GM12878 (cell line): Measurements from ENCODE around the gene LAMA5. TPM values are rescaled to one million over a fixed set of nuclear protein-coding genes. Genes with fewer than 3 reads are reported as not detected.

Source experiments
- ATAC-seq: fragments of 200-7000 bp; cut with Tn5 transposase; 3 replicates; pipeline ENCODE4 v1.9.1; 2020; ENCODE audit warnings: mild to moderate bottlenecking, moderate library complexity
- BruUV-seq: library from RNA; stranded (reverse); fragments of 400-500 nt; replicated peaks from 2 replicates; lab custom pipeline; 2021; lab: Mats Ljungman, UMichigan
- CTCF ChIA-PET: fragments of 300-600 bp; sonication (Branson Sonifier 250); formaldehyde crosslinking; extraction: SDS; loops from one replicate; lab custom pipeline; 2021; ENCODE audit warnings: inconsistent platforms; lab: Yijun Ruan, JAX
- POLR2A ChIA-PET: fragments of 350-600 bp; formaldehyde crosslinking; extraction: SDS; loops from one replicate; lab custom pipeline; 2021; ENCODE audit warnings: inconsistent platforms; lab: Charles Lee
- RAD21 ChIA-PET: fragments of 300-600 bp; sonication (Branson Sonifier 250); formaldehyde crosslinking; loops from one replicate; lab custom pipeline; 2023; ENCODE audit warnings: antibody characterized with exemption; ENCODE audit not compliant: unreplicated experiment; lab: Charles Lee
- SMC1A ChIA-PET: fragments of 300-600 bp; sonication (Branson Sonifier 250); formaldehyde crosslinking; loops from one replicate; lab custom pipeline; 2023; ENCODE audit not compliant: unreplicated experiment, uncharacterized antibody; lab: Charles Lee
- DNase-seq: peaks from one replicate; pipeline ENCODE4 v3.0.0-alpha.2; 2011; ENCODE audit warnings: low read depth, low spot score
- FAIRE-seq: peaks from 3 replicates; lab custom pipeline; 2011; peaks lifted over from hg19 to GRCh38; lab: Jason Lieb, UNC
- H2AFZ ChIP-seq: 2 replicates; pipeline ENCODE4 v1.6.0; 2011; ENCODE audit warnings: low read depth, low read length, control low read depth; ENCODE audit not compliant: control insufficient read depth
- H3K27ac ChIP-seq: 2 replicates; pipeline ENCODE4 v1.5.1; 2011; ENCODE audit warnings: control low read depth; ENCODE audit not compliant: control insufficient read depth, insufficient read depth
- H3K27me3 ChIP-seq, 2 experiments: replicated peaks in 1 of 2; 2 replicates each; pipeline versions ENCODE4 v1.6.0 to v1.6.1; 2011; ENCODE audit warnings: low read length in 1 of 2; ENCODE audit not compliant: control insufficient read depth in 2 of 2, insufficient read depth in 2 of 2
- H3K36me3 ChIP-seq, 2 experiments: 2 replicates each; pipeline ENCODE4 v1.5.1; 2011; ENCODE audit warnings: low read length in 1 of 2; ENCODE audit not compliant: control insufficient read depth in 2 of 2, insufficient read depth in 2 of 2
- H3K4me1 ChIP-seq: 2 replicates; pipeline ENCODE4 v1.6.1; 2011; ENCODE audit warnings: mild to moderate bottlenecking, low read length, moderate library complexity, mixed read lengths; ENCODE audit not compliant: control insufficient read depth, insufficient read depth
- H3K4me2 ChIP-seq: 2 replicates; pipeline ENCODE4 v1.6.0; 2011; ENCODE audit warnings: control low read depth; ENCODE audit not compliant: control insufficient read depth, insufficient read depth
- H3K4me3 ChIP-seq: fragments of 200-600 bp; sonication (generic); 2 replicates; pipeline ENCODE4 v1.5.1; 2016
- H3K79me2 ChIP-seq: 2 replicates; pipeline ENCODE4 v1.6.0; 2011; ENCODE audit warnings: low read length; ENCODE audit not compliant: control insufficient read depth, insufficient read depth
- H3K9ac ChIP-seq: 2 replicates; pipeline ENCODE4 v1.8.0; 2011; ENCODE audit warnings: low read length, control low read depth, mixed read lengths; ENCODE audit not compliant: control insufficient read depth, insufficient read depth
- H3K9me3 ChIP-seq: replicated peaks from 3 replicates; pipeline ENCODE4 v1.5.1; 2011; ENCODE audit warnings: mild to moderate bottlenecking, low read length; ENCODE audit not compliant: control insufficient read depth, insufficient read depth
- H4K20me1 ChIP-seq: 2 replicates; pipeline ENCODE4 v1.6.0; 2011; ENCODE audit not compliant: control insufficient read depth, insufficient read depth
- BCL11A ChIP-seq: IDR thresholded peaks from 2 replicates; pipeline ENCODE4 v1.6.1; 2011; ENCODE audit warnings: low read depth, low read length
- CBX5 ChIP-seq: sonication (generic); IDR thresholded peaks from 2 replicates; pipeline ENCODE4 v1.6.1; 2016; ENCODE audit warnings: low read depth, moderate library complexity, mild to moderate bottlenecking, inconsistent platforms
- GATAD2B ChIP-seq: fragments of 450-650 bp; conservative IDR thresholded peaks from 2 replicates; pipeline ENCODE4 v1.6.1; 2017; ENCODE audit warnings: low read depth, mild to moderate bottlenecking, moderate library complexity
- JUND ChIP-seq: IDR thresholded peaks from 2 replicates; pipeline ENCODE4 v1.6.1; 2012; ENCODE audit warnings: low read depth, mild to moderate bottlenecking, low read length, improper control_type of control experiment, moderate library complexity
- MEF2A ChIP-seq: IDR thresholded peaks from 2 replicates; pipeline ENCODE4 v1.6.1; 2011; ENCODE audit warnings: low read depth, mild to moderate bottlenecking, low read length, moderate library complexity; ENCODE audit not compliant: insufficient read depth
- MEF2B ChIP-seq: fragments of 450-650 bp; IDR thresholded peaks from 2 replicates; pipeline ENCODE4 v1.6.1; 2018; ENCODE audit warnings: mild to moderate bottlenecking, moderate library complexity; ENCODE audit not compliant: partially characterized antibody, poor library complexity, severe bottlenecking
- NFYA ChIP-seq: IDR thresholded peaks from 2 replicates; pipeline ENCODE4 v1.6.1; 2011; ENCODE audit warnings: low read depth, mild to moderate bottlenecking, low read length, improper control_type of control experiment, borderline replicate concordance
- PAX8 ChIP-seq: fragments of 450-650 bp; IDR thresholded peaks from 2 replicates; pipeline ENCODE4 v1.6.1; 2017; ENCODE audit warnings: mild to moderate bottlenecking, moderate library complexity
- PML ChIP-seq: IDR thresholded peaks from 2 replicates; pipeline ENCODE4 v1.6.1; 2012; ENCODE audit warnings: low read length, inconsistent platforms
- POLR2AphosphoS2 ChIP-seq: IDR thresholded peaks from 2 replicates; pipeline ENCODE4 v1.6.1; 2011; ENCODE audit warnings: low read depth, mild to moderate bottlenecking, low read length, improper control_type of control experiment, moderate library complexity
- SIX5 ChIP-seq: IDR thresholded peaks from 2 replicates; pipeline ENCODE4 v1.6.1; 2011; ENCODE audit warnings: mild to moderate bottlenecking, low read depth, low read length, moderate library complexity; ENCODE audit not compliant: severe bottlenecking
- SKIL ChIP-seq: fragments of 450-650 bp; IDR thresholded peaks from 2 replicates; pipeline ENCODE4 v1.6.1; 2017; ENCODE audit warnings: mild to moderate bottlenecking, low read depth, inconsistent platforms; ENCODE audit not compliant: poor library complexity, severe bottlenecking
- YBX1 ChIP-seq: fragments of 450-650 bp; IDR thresholded peaks from 2 replicates; pipeline ENCODE4 v1.6.1; 2016; ENCODE audit warnings: antibody characterized with exemption
- WGBS: methylation state at CpG from one replicate; pipeline ENCODE4 v1.1.6; 2016; ENCODE audit warnings: low lambda C conversion rate; ENCODE audit not compliant: insufficient replicate concordance, insufficient coverage; ENCODE audit errors: missing lambda C conversion rate; 5-methylcytosine and 5-hydroxymethylcytosine counted together
- in situ Hi-C: fragments of 300-500 bp; cut with MboI; formaldehyde crosslinking; loops from 9 replicates; pipeline ENCODE4 v1.14.3; 2018; ENCODE audit warnings: mixed read lengths
- intact Hi-C: fragments of 100-400 bp; cut with micrococcal nuclease; formaldehyde crosslinking; loops from one replicate; pipeline ENCODE4 v1.14.2; 2022; ENCODE audit not compliant: unreplicated experiment
- polyA plus RNA-seq, 11 experiments: library from polyadenylated mRNA; depleted of rRNA in 4 of 11; unstranded in 6 of 11; stranded (reverse) in 5 of 11; fragments of >200 nt; fragmentation: Nextera tagmentation in 4 of 11; fragmentation: Illumina TruSeq in 1 of 11; extraction: Ambion mirVana in 4 of 11; extraction: Trizol in 1 of 11; gene quantifications; 1 replicate in 1 of 11; 2 replicates in 10 of 11; pipeline versions ENCODE4 v1.2.1 to v1.2.3, GENCODE V29; 2011 to 2016; ENCODE audit warnings: inconsistent platforms in 2 of 11, missing spikeins in 2 of 11, low read depth in 1 of 11
- total RNA-seq, 4 experiments: library from RNA; depleted of rRNA in 3 of 4; stranded (reverse); fragments of >200 nt in 3 of 4; fragmentation: Illumina TruSeq in 1 of 4; extraction: Trizol in 1 of 4; gene quantifications; 2 replicates each; pipeline versions ENCODE4 v1.2.1 to v1.2.3, GENCODE V29; 2013 to 2021
- TF ChIP-seq, protein P1 (sequence below): fragments of 450-650 bp; conservative IDR thresholded peaks from 2 replicates; pipeline ENCODE4 v1.6.1; 2017; ENCODE audit warnings: mild to moderate bottlenecking, moderate library complexity
- TF ChIP-seq, protein P2 (sequence below): fragments of 150-350 bp; IDR thresholded peaks from 2 replicates; pipeline ENCODE4 v1.6.1; 2014; ENCODE audit warnings: mild to moderate bottlenecking, low read depth, low read length

Gene LAMA5
- total and polyA plus RNA-seq, 10 of the 15 experiments (the other 5 are each of a cell fraction or from before 2014, with no cell fraction given): 0.09 to 3.1 (median 1.6) TPM; not detected in 3

- CTCF ChIA-PET: interaction anchor here (1.2 kb wide), 1 partner anchor 27 kb away, joined by 3 read pairs; the partner anchor contains the start of gene ADRM1
- Histone ChIP-seq H3K36me3 (no peaks in the 10 kb centered on the region), H2AFZ (no peak overlapping the region), H3K27ac (no peak overlapping the region), H3K79me2 (no peaks in the 10 kb centered on the region), H3K4me3 (no peak overlapping the region)
- RAD21 ChIA-PET: no interaction called here
- no TSS peak for BruUV-seq
- WGBS: 76% methylated on average over 25 of the region's 26 CpGs
- DNase-seq: no peak
- in situ Hi-C loops: no loop called here
- POLR2A ChIA-PET: no interaction called here
- no peak for TF ChIP-seq PAX8
- TF ChIP-seq, protein P1, sequence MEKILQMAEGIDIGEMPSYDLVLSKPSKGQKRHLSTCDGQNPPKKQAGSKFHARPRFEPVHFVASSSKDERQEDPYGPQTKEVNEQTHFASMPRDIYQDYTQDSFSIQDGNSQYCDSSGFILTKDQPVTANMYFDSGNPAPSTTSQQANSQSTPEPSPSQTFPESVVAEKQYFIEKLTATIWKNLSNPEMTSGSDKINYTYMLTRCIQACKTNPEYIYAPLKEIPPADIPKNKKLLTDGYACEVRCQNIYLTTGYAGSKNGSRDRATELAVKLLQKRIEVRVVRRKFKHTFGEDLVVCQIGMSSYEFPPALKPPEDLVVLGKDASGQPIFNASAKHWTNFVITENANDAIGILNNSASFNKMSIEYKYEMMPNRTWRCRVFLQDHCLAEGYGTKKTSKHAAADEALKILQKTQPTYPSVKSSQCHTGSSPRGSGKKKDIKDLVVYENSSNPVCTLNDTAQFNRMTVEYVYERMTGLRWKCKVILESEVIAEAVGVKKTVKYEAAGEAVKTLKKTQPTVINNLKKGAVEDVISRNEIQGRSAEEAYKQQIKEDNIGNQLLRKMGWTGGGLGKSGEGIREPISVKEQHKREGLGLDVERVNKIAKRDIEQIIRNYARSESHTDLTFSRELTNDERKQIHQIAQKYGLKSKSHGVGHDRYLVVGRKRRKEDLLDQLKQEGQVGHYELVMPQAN: no peak
- no peak for TF ChIP-seq SIX5
- TF ChIP-seq BCL11A: no peak
- TF ChIP-seq YBX1: no peak
- TF ChIP-seq PML: no peak
- TF ChIP-seq, protein P2, sequence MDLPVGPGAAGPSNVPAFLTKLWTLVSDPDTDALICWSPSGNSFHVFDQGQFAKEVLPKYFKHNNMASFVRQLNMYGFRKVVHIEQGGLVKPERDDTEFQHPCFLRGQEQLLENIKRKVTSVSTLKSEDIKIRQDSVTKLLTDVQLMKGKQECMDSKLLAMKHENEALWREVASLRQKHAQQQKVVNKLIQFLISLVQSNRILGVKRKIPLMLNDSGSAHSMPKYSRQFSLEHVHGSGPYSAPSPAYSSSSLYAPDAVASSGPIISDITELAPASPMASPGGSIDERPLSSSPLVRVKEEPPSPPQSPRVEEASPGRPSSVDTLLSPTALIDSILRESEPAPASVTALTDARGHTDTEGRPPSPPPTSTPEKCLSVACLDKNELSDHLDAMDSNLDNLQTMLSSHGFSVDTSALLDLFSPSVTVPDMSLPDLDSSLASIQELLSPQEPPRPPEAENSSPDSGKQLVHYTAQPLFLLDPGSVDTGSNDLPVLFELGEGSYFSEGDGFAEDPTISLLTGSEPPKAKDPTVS: no peak
- TF ChIP-seq GATAD2B: no peak
- no peak for TF ChIP-seq MEF2B
- TF ChIP-seq NFYA: no peak
- TF ChIP-seq SKIL: no peak
- TF ChIP-seq POLR2AphosphoS2: no peak
- no peak for TF ChIP-seq MEF2A
- no peak for TF ChIP-seq CBX5
- no peak for TF ChIP-seq JUND
- TF ChIP-seq, all 136 proteins: peak for 0
- no peaks in the 10 kb centered on the region for H3K4me1 ChIP-seq
- no peak overlapping the region for H3K4me2 ChIP-seq
- SMC1A ChIA-PET: no interaction called here
- intact Hi-C loops: no loop called here
- no peaks in the 10 kb centered on the region for H3K27me3 ChIP-seq
- no peak for ATAC-seq
- H4K20me1 ChIP-seq: no peaks in the 10 kb centered on the region
- FAIRE-seq: no peak
- no peak overlapping the region for H3K9ac ChIP-seq
- no peaks in the 10 kb centered on the region for H3K9me3 ChIP-seq
Measured at GRCh38 chr20:62328684-62329388, 38.3 kb downstream of the LAMA5 start.
